Activated CD8-positive, alpha-beta memory T cell treated with anti-CD3 and anti-CD28 coated beads, Interleukin-2, amount 50 U/mL, for 24 hours (primary cell): ENCODE data around the gene ZNF296.

Experiments used
- DNase-seq: peaks from one replicate; pipeline ENCODE4 v3.0.0-alpha.2; 2020; ENCODE audit errors: extremely low read depth

Gene ZNF296

DNA sequence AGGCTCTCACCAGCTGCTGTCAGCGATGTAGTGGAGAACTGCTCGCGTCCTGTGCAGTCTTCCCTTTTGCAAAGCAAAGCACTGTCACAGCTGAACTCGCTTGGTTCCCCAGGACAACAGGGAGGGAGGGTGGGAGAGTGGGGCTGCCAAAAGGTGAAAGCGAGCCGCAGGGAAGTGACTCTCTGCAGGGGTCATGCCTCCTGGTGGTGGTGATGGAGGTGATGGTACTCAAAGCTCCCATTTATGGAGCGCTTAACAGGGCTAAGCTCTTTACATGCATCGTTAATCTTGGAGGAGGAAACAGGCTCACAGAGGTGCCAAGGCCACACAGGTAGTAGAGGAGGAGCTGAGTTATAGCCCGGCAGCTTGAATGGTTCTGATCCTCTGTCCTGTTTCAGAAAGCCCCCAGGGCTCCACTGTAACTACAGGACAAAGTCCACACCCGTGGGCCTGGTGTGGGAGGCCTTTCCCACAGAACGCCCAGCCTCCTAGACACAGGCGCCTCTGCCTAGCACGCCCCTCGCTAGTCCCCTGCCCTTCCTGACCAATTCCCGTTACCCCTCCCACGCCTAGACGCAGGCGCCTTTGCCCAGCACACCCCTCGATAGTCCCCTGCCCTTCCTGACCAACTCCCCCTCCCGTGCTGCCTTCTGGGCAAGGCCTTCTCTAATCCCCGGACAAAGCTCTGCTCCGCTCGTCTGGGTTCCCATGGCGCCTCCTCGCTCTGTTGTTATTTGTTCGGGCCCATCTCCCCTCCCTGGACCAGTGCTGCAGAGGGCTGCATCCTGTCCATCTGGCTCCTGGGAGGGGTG is 27.4 kb upstream of the ZNF296 start:
- DNase-seq, result no peak

DNA sequence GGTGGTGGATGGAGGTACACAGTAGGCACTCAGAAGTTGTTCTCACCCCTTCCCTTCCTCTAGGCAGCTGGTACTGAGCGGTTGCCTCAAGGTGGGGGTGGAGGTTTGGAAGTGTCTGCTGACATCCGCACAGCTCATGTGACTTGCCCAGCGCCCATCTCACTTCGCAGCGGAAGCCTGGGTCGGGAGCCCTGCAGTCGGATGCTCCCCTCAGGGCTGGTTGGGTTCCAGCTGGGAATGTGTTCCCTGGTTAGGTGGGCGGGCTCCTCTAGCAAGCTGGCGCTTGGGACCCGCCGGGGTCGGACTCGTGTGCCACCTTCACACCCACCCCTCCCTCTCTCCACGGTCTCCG is 26.9 kb upstream of the ZNF296 start:
- no peak for DNase-seq

DNA sequence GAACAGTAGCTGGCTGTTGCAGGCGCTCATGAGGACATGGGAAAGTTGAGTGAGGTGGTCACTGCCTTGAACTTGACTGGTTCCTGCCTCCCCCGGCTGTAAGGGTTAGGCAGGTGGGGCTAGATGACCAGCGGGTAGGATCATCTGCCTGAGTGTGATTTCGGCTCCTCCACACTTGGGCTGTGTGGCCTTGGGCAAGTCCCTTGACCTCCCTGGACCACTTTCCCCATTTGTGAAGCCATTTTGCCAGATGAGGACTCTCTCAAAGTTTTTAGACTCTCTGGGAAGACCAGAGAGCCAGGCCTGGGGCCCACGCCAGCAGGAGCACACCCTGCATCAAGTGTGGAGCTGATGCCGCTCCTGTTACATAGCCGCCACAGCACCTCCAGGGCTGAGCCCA is 26.2 kb upstream of the ZNF296 start:
- DNase-seq, result no peak

DNA sequence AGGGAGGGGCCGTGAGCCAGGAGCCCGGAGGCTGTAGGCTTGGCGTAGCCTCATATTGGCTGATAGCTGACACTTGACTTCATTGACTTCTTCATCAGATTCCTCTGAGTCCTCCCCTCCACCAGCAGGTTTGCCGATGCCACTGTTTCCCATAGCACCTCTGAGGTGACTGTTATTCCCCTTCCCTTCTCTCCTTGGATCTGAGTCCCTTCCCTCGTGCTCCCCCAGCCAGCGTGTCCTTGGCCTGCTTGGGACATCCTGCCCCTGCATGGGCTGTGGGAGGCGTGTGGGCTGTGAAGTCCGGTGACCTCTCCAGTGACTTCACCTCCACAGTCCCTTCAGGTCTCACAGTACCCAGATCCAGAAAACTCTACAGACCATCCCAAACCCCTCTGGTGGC is 25.5 kb upstream of the ZNF296 start:
- DNase-seq, result no peak

DNA sequence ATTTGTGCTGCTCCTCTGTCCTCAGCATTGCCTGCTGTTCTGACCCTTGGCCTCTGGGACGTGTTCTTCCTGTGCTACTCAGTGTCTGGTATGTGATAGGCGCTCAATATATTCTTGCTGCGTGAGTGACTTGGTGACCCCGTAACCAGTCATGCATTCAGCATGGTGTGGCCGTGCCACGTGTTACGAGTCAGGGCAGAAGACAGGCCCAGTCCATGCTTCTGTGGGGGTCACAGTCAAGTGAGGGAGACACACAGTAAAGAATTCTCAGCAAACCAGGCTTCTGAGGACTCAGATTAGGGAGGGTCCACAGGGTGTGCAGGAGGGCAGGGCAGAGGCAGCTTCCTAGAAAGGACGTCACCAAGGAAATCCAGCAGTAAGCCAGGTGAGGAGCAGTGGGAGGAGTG is 24.6 kb upstream of the ZNF296 start:
- DNase-seq, result no peak

DNA sequence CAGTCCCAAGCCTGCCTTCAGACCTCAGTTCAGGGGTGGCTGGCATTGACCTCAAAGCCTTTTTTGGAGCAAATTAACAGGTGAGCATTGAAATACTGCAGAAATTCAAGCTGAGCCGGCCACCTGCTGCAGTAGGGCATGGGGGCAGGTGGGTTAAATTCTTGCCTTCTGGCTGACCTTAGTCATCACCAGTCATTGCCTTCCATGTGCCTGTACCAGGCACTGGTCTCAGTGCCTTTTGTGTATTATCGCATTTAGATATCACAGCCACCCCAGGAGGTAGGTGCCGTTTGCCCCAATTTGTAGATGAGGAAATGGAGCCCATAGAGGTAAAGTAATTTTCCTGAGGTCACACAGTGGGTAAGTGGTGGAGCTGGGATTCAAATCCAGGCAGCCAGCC is 23.9 kb upstream of the ZNF296 start:
- DNase-seq, result no peak

DNA sequence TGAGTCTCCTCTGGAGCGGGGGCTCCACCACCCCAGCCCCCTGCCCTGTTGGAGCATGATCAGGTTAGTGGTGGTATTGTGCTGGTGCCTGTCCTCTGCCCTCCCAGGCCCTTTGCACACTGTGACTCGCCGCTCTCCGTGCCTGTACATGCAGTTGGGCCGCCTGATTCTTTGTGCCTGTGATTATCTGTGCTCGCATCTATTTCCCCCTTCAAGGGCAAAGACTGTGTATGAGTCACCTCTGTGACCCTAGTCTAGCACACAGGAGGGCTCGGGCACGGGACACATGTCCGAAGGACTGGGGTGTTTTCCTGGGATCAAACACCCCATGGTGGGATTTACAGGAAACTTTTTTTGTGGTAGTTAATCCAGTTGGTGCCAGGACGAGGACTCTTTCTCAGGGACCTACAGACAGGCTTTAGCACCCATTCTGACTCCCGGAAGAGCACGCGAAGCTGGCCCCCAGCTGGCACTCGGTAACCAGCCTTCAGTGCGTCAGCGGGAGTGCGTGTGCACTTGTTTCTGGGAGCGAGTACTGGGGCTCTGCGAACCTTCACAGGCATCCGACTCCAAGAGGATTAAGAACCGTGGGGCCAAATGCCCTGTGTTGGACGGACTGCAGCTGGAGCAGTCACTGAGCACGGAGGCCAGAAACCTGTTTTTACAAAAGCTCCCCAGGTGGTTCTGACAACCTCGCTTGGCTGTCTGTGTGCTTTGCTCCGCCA is 23.4 kb upstream of the ZNF296 start:
- DNase-seq, result no peak

DNA sequence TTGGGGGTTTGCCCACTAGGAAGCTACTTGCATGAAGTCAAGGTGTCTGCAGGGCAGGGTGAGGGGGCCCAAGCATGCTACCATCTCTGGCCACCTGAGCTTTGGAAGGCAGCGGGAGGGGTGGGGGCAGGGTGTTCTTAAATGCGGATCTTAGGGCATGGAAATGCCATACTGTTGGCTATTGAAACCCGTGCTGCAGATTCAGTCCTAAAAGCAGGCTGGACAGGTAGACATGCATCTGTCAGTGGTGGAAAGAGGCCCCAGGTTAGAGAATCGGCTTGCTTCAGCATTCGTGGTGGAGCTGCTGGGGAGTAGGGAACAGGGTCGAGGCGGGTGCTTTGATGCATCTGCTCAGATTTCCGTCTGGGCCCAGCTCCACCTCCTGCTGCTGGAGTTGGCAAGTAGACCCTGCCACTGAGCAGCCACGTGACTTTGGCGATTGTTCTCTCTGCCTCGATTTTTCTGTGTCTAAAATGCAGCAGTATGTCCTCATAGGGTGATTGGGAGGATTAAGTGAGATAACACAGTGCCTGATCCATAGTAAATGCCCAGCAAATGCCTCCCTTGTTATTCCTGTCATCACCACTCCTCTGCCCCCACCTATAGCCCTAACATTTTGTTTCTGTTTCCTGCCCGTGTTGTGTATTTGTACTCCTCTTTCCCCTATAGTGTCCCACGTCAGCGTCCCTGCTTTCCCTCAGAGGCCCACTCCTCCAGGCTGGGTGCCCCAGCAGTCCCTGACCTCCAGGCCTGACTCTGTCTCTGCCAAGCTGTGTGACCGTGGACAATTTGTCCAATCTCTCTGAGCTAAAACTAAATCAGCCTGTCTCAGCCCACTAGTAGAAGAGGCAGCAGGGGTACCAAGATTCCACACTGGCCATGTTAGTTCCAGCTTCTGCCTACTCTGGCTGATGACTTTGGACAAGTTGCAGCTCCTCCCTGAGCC is 22.5 kb upstream of the ZNF296 start:
- DNase-seq, result no peak

DNA sequence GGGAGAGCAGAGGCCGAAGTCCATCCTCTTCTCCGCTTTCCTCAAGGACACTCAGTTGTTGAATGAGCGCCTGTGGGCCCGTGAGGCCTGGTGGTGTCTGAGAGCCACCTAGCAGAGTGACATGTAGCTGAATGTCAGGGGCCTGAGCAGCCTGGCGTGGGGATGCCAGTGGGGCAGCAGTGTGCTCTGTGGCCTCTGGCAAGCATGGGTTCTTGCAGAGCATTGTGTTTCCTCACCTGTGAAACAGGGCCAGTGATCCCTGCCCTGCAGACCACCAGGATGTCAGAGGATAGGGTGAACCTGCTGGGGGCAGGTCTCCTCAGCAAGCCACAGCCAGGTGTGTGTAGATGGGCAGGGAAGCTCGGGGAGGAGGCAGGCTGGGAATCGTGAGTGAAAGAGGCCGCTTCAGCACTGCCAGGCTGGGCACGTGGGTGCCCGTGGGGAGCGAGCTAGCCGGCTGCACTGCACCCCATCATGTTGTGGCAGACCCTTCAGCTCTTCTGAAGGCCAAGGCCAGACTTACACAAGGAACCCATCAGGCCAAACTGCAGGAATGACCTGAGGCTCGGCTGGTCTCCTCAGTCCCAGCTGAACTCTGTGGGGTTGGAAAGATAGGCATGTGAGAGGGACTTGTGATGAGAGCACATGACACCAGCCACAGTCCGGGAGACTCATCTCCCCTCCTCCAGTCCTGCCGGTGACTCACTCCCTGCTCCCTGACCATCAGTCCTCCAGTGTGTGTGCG is 21.7 kb upstream of the ZNF296 start:
- DNase-seq, result no peak

DNA sequence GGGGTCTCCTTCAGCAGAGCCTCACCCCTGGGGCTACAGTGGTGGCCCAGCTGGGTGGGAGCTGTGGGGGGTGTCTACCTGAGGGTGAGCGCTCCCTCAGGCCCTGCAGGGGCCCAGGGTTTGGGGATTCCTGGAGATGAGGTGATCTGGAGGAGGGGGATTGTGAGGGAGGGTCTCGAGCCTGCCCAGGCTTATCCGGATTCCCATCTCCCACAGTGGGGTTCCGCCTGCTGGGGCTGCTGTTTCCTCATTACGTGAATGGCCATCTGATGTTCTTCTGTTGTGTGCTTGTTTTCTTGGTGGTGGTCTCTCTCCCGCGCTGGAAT is 21.1 kb upstream of the ZNF296 start:
- DNase-seq, result no peak

DNA sequence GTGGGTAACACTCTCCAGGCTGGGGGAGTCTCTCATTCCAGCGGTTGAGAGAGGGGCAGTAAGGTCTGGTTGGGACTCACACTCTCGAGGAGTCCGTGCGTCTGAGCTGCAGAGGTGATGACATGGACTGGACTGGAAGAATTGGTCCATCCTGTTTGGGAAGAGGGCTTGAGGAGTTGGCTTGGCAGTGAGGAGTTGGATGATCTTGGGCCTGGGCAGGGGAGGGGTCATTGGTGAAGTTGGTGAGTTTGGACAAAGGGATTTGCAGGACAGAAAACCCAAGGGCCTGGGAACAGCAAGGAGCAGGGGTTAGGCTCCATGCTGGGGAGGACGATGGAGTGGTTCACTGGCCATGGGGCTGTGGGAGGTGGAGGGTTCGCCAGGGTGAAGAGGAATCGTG is 20.4 kb upstream of the ZNF296 start:
- DNase-seq, result no peak

DNA sequence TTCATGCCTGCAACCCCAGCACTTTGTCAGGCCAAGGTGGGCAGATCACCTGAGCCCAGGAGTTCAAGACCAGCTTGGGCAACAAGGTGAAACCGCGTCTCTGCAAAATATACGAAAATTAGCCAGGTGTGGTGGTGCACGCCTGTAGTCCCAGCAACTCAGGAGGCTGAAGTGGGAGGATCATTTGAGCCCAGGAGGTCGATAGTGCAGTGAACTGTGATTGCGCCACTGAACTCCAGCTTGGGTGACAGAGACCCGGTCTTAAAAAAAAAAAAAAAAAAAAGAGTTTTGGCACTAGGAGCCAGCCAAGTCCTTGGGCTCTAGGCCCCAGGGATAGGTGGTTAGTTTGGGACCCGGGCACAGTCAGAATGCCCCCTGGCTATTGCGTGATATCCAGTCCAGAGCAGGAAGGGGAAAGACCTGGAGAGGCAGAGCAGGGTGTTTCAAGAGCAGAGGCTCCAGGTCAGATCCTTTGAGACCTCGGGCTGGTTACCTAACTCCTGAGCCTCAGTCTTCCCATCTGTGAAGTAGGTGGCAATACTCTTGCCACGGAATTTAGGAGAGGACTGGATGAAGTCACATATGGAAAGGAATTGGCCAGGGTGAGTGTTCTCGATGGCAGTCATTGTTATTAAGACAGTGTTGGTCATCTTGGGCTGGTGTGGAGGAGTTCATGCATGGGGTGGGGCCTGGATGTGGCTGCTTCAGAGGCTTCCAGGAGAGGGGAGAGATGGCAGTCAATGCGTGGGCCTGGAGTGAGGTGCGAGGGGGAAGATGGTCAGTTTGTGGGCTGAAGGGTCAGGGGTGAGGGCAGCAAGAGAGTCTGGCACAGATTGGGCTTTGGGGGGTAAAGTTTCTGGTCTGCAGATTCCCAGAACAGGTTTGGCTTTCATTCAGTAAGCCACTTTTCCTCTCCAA is 19.5 kb upstream of the ZNF296 start:
- DNase-seq, result no peak

DNA sequence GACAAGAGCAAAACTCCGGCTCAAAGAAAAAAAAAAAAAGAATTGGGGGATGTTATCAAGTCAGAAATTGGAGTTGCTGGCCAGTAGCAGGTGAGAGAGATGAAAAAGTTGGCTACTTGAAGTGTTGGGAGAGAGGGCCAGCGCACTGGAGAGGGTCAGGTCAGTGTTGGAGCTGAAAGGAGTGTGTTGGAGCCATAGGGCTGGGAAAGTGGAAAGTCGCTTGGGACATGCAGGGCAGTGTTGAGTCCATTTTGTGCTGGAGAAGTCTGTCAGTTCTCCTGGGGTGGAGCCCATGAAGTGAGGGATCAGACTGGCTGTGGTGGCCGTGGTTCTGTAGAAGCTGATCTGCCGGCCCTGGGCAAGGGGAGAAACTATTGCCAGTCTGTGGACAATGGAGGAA is 18.4 kb upstream of the ZNF296 start:
- no peak for DNase-seq

DNA sequence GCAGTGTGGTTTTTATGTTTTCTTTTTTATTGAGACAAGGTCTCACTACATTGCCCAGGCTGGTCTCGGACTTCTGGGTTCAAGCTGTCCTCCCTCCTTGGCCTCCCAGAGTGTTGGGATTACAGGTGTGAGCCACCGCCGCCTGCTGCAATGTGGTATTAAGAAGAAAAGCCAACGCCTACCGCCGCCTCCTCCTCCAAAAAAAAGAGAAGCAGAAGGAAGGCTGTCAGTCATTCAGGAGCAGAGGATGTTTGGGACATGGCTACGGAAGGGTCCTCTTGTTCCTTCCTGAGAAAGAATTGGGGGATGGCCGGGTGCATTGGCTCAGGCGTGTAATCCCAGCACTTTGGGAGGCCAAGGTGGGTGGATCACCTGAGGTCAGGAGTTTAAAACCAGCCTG is 17.9 kb upstream of the ZNF296 start:
- no peak for DNase-seq

DNA sequence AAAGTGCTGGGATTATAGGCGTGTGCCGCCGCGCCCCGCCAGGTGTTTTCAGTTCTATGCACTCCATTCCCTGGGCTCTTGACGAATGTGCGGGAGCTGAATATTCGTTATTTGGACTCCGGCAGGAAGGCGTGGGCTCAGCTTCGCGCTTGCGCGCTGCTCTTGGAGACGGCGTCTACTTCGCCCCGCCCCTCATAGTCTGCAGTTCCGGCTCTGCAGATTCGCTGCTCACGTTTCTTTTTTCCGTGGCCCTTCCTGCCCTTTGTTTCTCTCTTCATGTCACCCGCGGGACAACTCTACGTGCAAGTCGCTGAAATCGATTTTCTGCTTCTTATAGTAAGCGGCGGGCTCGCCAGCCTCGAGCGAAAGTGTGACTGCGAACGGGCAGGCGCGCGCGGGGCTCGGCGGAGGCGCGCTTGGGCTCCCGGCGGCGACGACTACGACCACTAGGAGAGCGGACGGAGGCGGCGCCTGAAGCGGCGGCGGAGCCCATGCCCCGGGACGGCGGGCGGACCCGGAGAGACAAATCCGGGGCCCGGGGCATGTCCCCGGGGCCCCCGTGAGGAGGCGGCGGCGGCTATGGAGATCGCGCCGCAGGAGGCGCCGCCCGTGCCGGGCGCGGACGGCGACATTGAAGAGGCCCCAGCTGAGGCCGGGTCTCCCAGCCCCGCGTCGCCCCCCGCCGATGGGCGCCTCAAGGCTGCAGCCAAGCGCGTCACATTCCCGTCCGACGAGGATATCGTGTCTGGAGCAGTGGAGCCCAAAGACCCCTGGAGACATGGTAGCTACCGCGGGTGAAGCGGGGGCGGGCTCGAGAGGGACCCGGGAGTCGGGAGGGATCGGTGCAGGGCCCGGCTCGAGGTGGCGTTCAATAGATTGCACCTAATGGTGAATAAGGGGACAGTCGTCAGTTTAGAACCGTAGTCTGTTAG is 16.7 kb upstream of the ZNF296 start, which contains the start of gene PPP1R37:
Gene PPP1R37, plus strand, starts transcription at position 433 of the 932 bp plus-strand sequence. Its CDS starts 147 bp downstream, at position 580.
- peak; percentile 85 for DNase-seq

DNA sequence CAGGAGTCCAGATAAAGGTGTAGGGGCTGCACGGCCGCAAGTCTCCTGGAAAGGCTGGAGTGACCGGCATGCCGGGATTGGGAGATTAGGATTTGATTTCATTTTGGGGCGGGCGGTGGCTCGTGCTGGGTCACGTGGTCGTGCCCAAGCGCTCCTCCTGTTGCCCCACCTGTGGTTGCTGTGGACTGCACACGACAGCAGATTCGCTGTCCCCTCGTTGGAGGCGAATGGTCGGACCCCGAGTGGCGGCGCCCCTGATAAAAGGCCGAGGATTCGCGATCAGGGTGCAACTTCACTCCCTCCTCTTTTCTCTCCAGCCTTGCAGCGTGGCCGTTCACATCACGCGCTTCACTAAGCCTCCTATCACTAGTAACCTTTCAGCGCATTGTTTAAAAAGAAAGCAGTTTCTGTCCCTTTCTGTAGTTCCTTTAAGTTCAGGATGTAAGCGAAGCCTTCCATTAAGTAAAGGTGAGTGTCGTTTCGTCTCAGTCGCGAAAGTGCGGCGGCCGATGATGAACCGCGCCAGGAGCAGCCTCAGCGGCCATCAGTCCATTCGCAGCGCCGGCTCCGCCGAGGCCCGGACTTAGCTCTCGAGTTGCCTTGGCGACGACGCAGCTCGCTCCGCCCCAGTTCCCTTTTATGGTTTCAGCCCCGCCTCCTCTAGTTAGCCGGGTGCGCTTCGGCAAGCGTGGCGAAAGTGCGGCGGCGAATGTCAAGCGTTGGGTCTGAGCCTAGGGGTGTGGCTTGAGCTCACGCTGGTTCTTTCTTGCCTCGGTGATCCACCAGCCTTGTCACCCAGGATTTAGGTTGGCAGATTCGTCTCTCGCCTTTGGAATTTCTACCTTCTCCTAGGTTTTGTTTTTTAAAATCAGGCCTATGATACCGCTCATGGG is 15.0 kb upstream of the ZNF296 start:
- DNase-seq, result peak; percentile 91

DNA sequence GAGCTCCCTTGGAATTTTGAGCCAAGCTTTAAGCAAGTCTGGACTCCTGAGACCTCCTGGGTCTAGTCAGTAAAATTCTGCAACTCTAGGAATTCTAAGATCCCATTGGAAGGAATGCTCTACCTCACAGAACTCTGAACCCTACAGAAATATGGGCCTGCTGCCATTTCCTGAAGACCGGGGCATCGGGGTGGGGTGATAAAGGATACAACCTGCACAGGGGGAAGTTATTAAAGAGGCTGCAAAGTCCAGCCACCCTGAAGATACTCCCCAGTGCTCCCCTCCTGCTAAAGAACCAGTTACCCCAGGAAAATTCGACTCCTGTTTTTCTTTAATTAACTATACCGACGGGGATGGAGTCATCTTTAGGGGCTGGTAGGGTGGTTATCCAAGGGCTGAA is 14.3 kb upstream of the ZNF296 start:
- no peak for DNase-seq

DNA sequence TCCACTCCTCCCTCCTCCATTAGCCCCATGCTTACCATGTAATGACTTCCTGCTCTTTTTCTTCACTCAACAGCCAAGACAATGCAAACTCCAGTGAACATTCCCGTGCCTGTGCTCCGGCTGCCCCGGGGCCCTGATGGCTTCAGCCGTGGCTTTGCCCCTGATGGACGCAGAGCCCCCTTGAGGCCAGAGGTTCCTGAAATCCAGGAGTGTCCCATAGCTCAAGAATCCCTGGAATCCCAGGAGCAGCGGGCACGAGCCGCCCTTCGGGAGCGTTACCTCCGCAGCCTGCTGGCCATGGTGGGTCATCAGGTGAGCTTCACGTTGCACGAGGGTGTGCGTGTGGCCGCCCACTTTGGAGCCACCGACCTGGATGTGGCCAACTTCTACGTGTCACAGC is 13.8 kb upstream of the ZNF296 start:
- DNase-seq, result no peak
